Left cardiac atrium (tissue), 4 donors: ENCODE measurements around the gene SH2D4B. TPM values are rescaled to one million over a fixed set of nuclear protein-coding genes. Genes with fewer than 3 reads are reported as not detected.
A peak's percentile ranks its signal among the peaks of the same experiment; 100 is the strongest.
"Not testable (repeated sequence)": the region's sequence is repeated elsewhere in the genome, so short reads cannot be mapped to it uniquely, and the experiment has no call there.

Experiments
- ATAC-seq, 2 donors: fragments of 200-7000 bp; cut with Tn5 transposase; one replicate each; pipeline ENCODE4 v1.9.1; 2020; ENCODE audit warnings: mild to moderate bottlenecking in 2 of 2, moderate library complexity in 2 of 2
- DNase-seq: peaks from one replicate; pipeline ENCODE4 v3.0.0-alpha.2; 2020
- intact Hi-C, 2 donors: fragments of 100-400 bp; cut with DNase I; formaldehyde crosslinking; loops; one replicate each; pipeline versions ENCODE4 v1.14.1 to v1.15.1; 2022 to 2023
- total RNA-seq, 2 donors: library from RNA; stranded (reverse); fragmentation: NEBNext Ultra II Directional; extraction: Animal tissue kit (Norgen Biotek cat#: 25700); gene quantifications; one replicate each; pipeline ENCODE4 v1.2.1, GENCODE V29; 2021
- donor health status: DM: no; HTN: yes; CAD: no.
- donor health status: DM: no; HTN: yes; CAD: no; lungs with severe emphysema.
- donor health status: DM: yes; HTN: yes; CAD: no.
- donor health status: Dilated cardiomyopathy.

The SH2D4B gene
- total RNA-seq, 2 donors from 2014 or later = 0.05 TPM; not detected in 1

- ATAC-seq = no peak
- no peak for DNase-seq
- intact Hi-C loops = no loop called here
Measured at GRCh38 chr10:80519936-80520650, 17.6 kb upstream of the SH2D4B start.

DNA sequence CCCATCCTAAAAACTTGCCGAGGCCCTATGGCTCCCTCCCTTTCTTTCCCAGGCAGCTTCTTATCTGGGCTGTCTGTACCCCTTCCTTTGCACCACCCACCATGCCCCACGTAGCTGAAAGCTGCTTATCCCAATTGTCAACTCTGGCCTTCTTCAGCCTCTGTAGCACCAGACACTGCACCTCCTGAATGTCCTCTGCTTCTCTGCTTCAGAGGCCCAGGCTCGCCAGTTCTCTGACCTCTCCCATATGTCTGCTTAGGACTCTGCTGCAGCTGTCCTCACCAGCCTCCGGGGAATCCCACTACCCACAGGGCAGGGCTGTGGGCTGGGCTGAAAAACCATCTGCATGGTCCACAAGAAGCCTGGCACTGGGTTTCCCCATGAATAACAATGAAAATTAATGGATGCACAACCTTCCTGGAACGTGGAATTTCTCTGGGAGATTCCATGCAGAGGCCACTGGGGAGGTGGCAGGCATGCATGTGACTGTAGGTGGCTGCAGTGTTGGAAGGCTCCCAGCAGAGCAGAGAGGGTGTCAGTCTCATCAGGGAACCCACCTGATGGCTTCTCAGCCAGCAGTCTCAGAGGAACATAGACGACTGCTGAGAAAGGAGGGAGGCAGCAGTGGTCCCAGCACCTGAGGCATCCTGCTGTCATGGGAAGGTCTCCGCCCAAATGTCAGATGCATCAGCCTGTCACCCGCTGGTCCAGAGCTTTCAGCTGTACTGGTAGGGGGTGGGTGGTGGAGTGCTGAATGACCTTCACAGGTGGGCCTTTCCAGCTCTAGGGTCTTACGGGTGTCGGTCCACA, 16.8 kb upstream of the SH2D4B start:
- DNase-seq (no peak), ATAC-seq (no peak)
- intact Hi-C loops = no loop called here

DNA sequence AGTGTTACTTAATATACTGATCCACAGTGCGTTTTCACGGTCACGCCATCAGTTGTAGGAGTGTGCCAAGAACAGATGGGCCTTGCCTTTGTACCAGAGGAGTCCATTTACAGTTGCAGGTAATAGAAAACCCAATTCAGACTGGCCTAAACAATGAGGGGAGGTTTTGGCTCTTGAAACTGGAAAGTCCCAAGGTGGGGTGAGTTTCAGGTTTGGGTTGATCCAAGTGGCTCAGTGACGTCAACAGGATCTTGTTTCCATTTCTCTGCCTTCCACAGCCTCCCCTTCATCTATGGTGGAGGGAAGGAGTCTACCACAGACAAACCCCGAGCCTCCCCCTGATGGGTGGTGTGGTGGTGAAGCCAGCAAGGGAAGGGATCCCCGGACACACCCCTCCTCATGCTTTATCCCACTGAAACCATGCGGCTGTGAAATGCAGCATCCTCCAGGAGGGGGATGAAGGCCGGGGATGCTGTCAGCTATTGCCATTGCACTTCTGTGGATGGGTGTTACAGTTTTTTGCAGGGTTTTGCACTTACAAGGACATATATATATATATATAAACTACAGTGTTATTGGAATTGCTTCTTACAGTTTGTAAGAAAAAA, 14.8 kb upstream of the SH2D4B start:
- DNase-seq (no peak), ATAC-seq (no peak)
- intact Hi-C loops = no loop called here

- ATAC-seq (no peak), DNase-seq (no peak)
- intact Hi-C loops = no loop called here
Measured at GRCh38 chr10:80523773-80524172, 13.9 kb upstream of the SH2D4B start.

- DNase-seq (no peak), ATAC-seq (no peak)
- intact Hi-C loops = no loop called here
Measured at GRCh38 chr10:80524190-80524909, 13.4 kb upstream of the SH2D4B start.

- intact Hi-C loops = no loop called here
- DNase-seq (no peak), ATAC-seq (no peak)
Measured at GRCh38 chr10:80526218-80526617, 11.5 kb upstream of the SH2D4B start.

GRCh38 chr10:80526742-80527141, 11.0 kb upstream of the SH2D4B start:
- ATAC-seq = peak in 1 of 2 donors; percentile 13
- intact Hi-C loops = no loop called here
- DNase-seq = no peak

- intact Hi-C loops = no loop called here
- DNase-seq (no peak), ATAC-seq (peak in 1 of 2 donors; percentile 28)
Measured at GRCh38 chr10:80528185-80528700, 9.5 kb upstream of the SH2D4B start.

DNA sequence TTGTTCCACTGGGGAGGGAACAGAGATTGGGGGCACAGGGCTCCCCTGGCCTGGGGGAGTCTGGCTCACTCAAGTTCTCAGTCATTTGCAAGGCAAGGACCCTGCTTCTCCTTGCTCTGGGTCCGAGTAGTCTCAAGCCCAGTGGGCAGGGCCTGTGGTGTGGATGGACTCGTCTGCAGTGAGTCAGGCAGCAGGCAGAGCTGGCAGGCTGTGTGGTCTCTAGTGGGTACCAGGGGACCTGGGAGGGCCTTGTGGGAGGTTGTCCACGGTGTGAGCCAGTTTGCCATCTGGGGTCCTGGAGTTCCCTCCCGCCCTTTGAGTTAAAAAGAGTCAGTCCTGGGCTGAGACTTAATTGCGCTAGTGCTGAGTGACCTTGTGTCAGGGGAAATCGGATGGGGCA, 8.8 kb upstream of the SH2D4B start:
- DNase-seq (no peak), ATAC-seq (peak in 1 of 2 donors; percentile 4)
- intact Hi-C loops = no loop called here

GRCh38 chr10:80529604-80530003, 8.1 kb upstream of the SH2D4B start:
- DNase-seq (no peak), ATAC-seq (peak; percentile 48 to 52)
- intact Hi-C loops = no loop called here

GRCh38 chr10:80530251-80530650, 7.5 kb upstream of the SH2D4B start:
- ATAC-seq (peak; percentile 54 to 64), DNase-seq (no peak)
- intact Hi-C loops = no loop called here

GRCh38 chr10:80530816-80531215, 6.9 kb upstream of the SH2D4B start:
- DNase-seq (no peak), ATAC-seq (no peak)
- intact Hi-C loops = no loop called here

- no peak for DNase-seq
- intact Hi-C loops = no loop called here
Measured at GRCh38 chr10:80532571-80532970, 5.1 kb upstream of the SH2D4B start.

DNA sequence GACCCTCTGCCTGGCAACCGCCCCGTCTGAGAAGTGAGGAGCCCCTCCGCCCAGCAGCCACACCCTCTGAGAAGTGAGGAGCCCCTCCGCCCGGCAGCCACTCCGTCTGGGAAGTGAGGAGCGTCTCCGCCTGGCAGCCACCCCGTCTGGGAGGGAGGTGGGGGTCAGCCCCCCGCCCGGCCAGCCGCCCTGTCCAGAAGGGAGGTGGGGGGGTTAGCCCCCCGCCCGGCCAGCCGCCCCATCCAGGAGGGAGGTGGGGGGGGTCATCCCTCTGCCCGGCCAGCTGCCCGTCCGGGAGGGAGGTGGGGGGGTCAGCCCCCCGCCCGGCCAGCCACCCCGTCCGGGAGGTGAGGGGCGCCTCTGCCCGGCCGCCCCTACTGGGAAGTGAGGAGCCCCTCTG, 3.6 kb upstream of the SH2D4B start:
- DNase-seq, intact Hi-C loops: not testable (repeated sequence)

More at GRCh38 chr10:80532571-80532970, 5.1 kb upstream of the SH2D4B start:
- no peak for ATAC-seq

DNA sequence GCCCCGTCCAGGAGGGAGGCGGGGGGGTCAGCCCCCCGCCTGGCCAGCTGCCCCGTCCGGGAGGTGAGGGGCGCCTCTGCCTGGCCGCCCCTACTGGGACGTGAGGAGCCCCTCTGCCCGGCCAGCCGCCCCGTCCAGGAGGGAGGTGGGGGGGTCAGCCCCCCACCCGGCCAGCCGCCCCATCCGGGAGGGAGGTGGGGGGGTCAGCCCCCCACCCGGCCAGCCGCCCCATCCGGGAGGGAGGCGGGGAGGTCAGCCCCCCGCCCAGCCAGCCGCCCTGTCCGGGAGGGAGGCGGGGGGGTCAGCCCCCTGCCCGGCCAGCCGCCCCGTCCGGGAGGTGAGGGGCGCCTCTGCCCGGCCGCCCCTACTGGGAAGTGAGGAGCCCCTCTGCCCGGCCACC, 3.1 kb upstream of the SH2D4B start:
- DNase-seq, intact Hi-C loops, ATAC-seq: not testable (repeated sequence)

More for the DNA sequence above, 3.6 kb upstream of the SH2D4B start:
- ATAC-seq = not testable (repeated sequence)

- DNase-seq (peak; percentile 73), ATAC-seq (peak; percentile 88 to 94)
Measured at GRCh38 chr10:80535671-80536360, 1.9 kb upstream of the SH2D4B start.

DNA sequence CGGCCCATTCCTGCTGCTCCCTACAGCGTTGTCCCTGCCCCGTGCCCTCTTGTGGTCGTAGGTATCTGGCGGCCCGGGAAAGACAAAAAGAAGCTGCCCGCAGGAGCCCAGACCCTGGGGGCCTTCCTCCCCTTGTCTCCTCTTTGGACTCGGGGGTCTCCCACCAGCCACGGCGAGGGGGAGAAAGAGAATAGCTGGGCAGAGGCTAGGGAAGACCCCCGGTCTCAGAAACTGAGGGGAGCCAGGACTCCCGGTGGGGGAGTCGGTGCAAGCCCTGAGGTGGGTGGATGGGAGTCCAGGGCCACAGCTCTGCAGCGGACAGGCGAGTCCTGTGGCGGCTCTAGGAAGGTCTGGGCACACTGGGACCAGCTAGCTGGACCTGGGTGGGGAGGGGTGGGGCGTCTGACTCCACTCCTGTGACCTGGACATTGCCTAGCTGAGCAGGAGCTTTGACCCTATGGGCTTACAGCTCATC, 1.3 kb upstream of the SH2D4B start:
- ATAC-seq = peak in 1 of 2 donors; percentile 12
- intact Hi-C loops = no loop called here

More at GRCh38 chr10:80535671-80536360, 1.9 kb upstream of the SH2D4B start:
- intact Hi-C loops = no loop called here

GRCh38 chr10:80537086-80537735, 491 bp upstream of the SH2D4B start:
- DNase-seq = no peak

More for the DNA sequence above, 1.3 kb upstream of the SH2D4B start:
- DNase-seq = no peak

More at GRCh38 chr10:80537086-80537735, 491 bp upstream of the SH2D4B start:
- intact Hi-C loops = no loop called here
- no peak for ATAC-seq
